Measurements from ENCODE around the gene SIK2. TPM values are rescaled to one million over a fixed set of nuclear protein-coding genes. Genes with fewer than 3 reads are reported as not detected.

SIK2 gene
- polyA plus RNA-seq = 9.0 and 10.3 TPM in 2 replicates
- polyA minus RNA-seq = 26.3 and 30.6 TPM in 2 replicates

GRCh38 chr11:111601979-111602864 lies at the start of gene SIK2:
SIK2 (plus strand) TSS chr11:111602449; CDS start chr11:111602564, 115 bp downstream.
- Histone ChIP-seq H3K9ac (ENCODE audit: low read length) (peak within 1 kb of the TSS; percentile 97), H2AFZ (ENCODE audit: low read depth, low read length) (peak within 1 kb of the TSS; percentile 76), H3K4me2 (ENCODE audit: low read length) (peak within 1 kb of the TSS; percentile 69), H3K79me2 (replicated peaks; ENCODE audit: insufficient read depth, low read length) (peaks cover 43% of the 10 kb centered on the region), H3K27me3 (ENCODE audit: insufficient read depth, low read depth, low read length) (no peaks in the 10 kb centered on the region), H3K27ac (ENCODE audit: low read length) (peak within 1 kb of the TSS; percentile 96), H3K4me3 (ENCODE audit: low read length) (peak within 1 kb of the TSS; percentile 96), H3F3A (ENCODE audit: insufficient read depth, low read length, poor library complexity, severe bottlenecking) (no peaks in the 10 kb centered on the region), H3K36me3 (ENCODE audit: insufficient read depth, low read length) (no peaks in the 10 kb centered on the region), H4K20me1 (ENCODE audit: insufficient read depth) (no peaks in the 10 kb centered on the region), H3K9me3 (ENCODE audit: low read length) (no peaks in the 10 kb centered on the region), H3K9me2 (ENCODE audit: insufficient read depth, low read length) (no peaks in the 10 kb centered on the region)
- TF ChIP-seq MXI1 (conservative IDR thresholded peaks at IDR 0.05; ENCODE audit: poor library complexity, severe bottlenecking) = peak; percentile 61
- TF ChIP-seq CTCF (IDR thresholded peaks at IDR 0.05; ENCODE audit: poor library complexity, severe bottlenecking) = peak; percentile 90
- peak; percentile 94 for TF ChIP-seq POLR2AphosphoS5 (IDR thresholded peaks at IDR 0.05)
- no peak for TF ChIP-seq TAF1 (IDR thresholded peaks at IDR 0.05; ENCODE audit: low read depth)
- no peak for TF ChIP-seq EZH2 (IDR thresholded peaks at IDR 0.05; ENCODE audit: borderline replicate concordance, insufficient read depth, low read length, poor library complexity, severe bottlenecking)
- no peak for TF ChIP-seq REST (IDR thresholded peaks at IDR 0.05; ENCODE audit: borderline replicate concordance)
- peak; percentile 94 for TF ChIP-seq RAD21 (conservative IDR thresholded peaks at IDR 0.05)
- TF ChIP-seq SMC3 (conservative IDR thresholded peaks at IDR 0.05; ENCODE audit: poor library complexity) = peak; percentile 90
- peak; percentile 66 for TF ChIP-seq EP300 (conservative IDR thresholded peaks at IDR 0.05; ENCODE audit: poor library complexity, severe bottlenecking)

GRCh38 chr11:111554532-111554931 lies 47.7 kb upstream of the SIK2 start:
- H3K9ac ChIP-seq (ENCODE audit: low read length) = no peak overlapping the region
- H3K9me3 ChIP-seq (ENCODE audit: low read length) = no peaks in the 10 kb centered on the region
- H3F3A ChIP-seq (ENCODE audit: insufficient read depth, low read length, poor library complexity, severe bottlenecking) = no peaks in the 10 kb centered on the region
- no peaks in the 10 kb centered on the region for H3K9me2 ChIP-seq (ENCODE audit: insufficient read depth, low read length)
- H2AFZ ChIP-seq (ENCODE audit: low read depth, low read length) = no peak overlapping the region
- no peaks in the 10 kb centered on the region for H3K79me2 ChIP-seq (replicated peaks; ENCODE audit: insufficient read depth, low read length)
- TF ChIP-seq SMC3 (conservative IDR thresholded peaks at IDR 0.05; ENCODE audit: poor library complexity) (no peak), MXI1 (conservative IDR thresholded peaks at IDR 0.05; ENCODE audit: poor library complexity, severe bottlenecking) (no peak), REST (IDR thresholded peaks at IDR 0.05; ENCODE audit: borderline replicate concordance) (no peak), RAD21 (conservative IDR thresholded peaks at IDR 0.05) (no peak), EP300 (conservative IDR thresholded peaks at IDR 0.05; ENCODE audit: poor library complexity, severe bottlenecking) (no peak), TAF1 (IDR thresholded peaks at IDR 0.05; ENCODE audit: low read depth) (no peak), POLR2AphosphoS5 (IDR thresholded peaks at IDR 0.05) (no peak), CTCF (IDR thresholded peaks at IDR 0.05; ENCODE audit: poor library complexity, severe bottlenecking) (no peak), EZH2 (IDR thresholded peaks at IDR 0.05; ENCODE audit: borderline replicate concordance, insufficient read depth, low read length, poor library complexity, severe bottlenecking) (no peak)
- no peak overlapping the region for H3K27ac ChIP-seq (ENCODE audit: low read length)
- no peaks in the 10 kb centered on the region for H4K20me1 ChIP-seq (ENCODE audit: insufficient read depth)
- no peaks in the 10 kb centered on the region for H3K27me3 ChIP-seq (ENCODE audit: insufficient read depth, low read depth, low read length)
- no peak overlapping the region for H3K4me3 ChIP-seq (ENCODE audit: low read length)
- H3K36me3 ChIP-seq (ENCODE audit: insufficient read depth, low read length) = no peaks in the 10 kb centered on the region
- H3K4me2 ChIP-seq (ENCODE audit: low read length) = no peak overlapping the region

All from neural cell (in vitro differentiated cells).